ENCODE measurements around the gene GNAQ.

DNA sequence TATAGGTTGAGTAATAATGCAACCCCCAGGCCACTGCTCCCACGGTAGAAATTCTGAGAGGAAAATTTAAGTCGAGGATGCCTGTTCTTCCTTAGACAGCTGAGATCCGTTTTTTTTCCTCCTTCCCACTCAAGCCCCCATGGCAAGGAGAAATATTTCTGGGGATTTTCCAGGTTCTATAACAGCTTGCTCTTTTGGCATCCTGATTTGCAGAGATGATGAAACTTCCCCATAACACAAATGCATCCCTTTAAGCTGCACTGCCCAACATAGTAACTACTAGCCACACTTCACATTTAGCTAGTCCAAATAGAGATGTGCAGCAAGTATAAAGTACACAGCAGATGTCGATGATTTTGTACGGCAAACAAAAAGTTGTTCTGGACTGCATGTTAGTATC, 351.0 kb downstream of the GNAQ start:
- TF ChIP-seq, protein P1, sequence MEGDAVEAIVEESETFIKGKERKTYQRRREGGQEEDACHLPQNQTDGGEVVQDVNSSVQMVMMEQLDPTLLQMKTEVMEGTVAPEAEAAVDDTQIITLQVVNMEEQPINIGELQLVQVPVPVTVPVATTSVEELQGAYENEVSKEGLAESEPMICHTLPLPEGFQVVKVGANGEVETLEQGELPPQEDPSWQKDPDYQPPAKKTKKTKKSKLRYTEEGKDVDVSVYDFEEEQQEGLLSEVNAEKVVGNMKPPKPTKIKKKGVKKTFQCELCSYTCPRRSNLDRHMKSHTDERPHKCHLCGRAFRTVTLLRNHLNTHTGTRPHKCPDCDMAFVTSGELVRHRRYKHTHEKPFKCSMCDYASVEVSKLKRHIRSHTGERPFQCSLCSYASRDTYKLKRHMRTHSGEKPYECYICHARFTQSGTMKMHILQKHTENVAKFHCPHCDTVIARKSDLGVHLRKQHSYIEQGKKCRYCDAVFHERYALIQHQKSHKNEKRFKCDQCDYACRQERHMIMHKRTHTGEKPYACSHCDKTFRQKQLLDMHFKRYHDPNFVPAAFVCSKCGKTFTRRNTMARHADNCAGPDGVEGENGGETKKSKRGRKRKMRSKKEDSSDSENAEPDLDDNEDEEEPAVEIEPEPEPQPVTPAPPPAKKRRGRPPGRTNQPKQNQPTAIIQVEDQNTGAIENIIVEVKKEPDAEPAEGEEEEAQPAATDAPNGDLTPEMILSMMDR (conservative IDR thresholded peaks at IDR 0.05 in 1 of 2, IDR thresholded peaks at IDR 0.05 in 1 of 2; ENCODE audit: low read depth in 1 of 2, low read length in 2 of 2): no peak
- TF ChIP-seq EZH2 (IDR thresholded peaks at IDR 0.05; ENCODE audit: low read length, missing control alignments): no peak

Measured in fibroblast of lung (primary cell).